Brain microvascular endothelial cell (primary cell): Measurements from ENCODE around the gene DLX4.

ENCODE experiments used
- DNase-seq: peaks from one replicate; pipeline ENCODE4 v3.0.0-alpha.2; 2020
- H3K27ac ChIP-seq: fragments of 250-450 bp; sonication (Bioruptor Pico); 2 replicates; pipeline ENCODE4 v1.5.1; 2020; ENCODE audit warnings: mild to moderate bottlenecking, moderate library complexity
- H3K27me3 ChIP-seq: fragments of 250-450 bp; sonication (Bioruptor Pico); replicated peaks from 2 replicates; pipeline ENCODE4 v1.5.1; 2020; ENCODE audit warnings: mild to moderate bottlenecking
- H3K36me3 ChIP-seq: fragments of 250-450 bp; sonication (Bioruptor Pico); replicated peaks from 2 replicates; pipeline ENCODE4 v1.5.1; 2020; ENCODE audit warnings: mild to moderate bottlenecking
- H3K4me3 ChIP-seq: 2 replicates; pipeline ENCODE4 v1.5.1; 2011; ENCODE audit warnings: low read depth, mild to moderate bottlenecking, control low read depth, low read length, moderate library complexity
- CTCF ChIP-seq: IDR thresholded peaks from 2 replicates; pipeline ENCODE4 v1.5.1; 2011; ENCODE audit warnings: low read depth, mild to moderate bottlenecking, moderate library complexity, low read length, control low read depth, inconsistent platforms; ENCODE audit errors: missing control alignments
- in situ Hi-C: cut with HindIII; loops from 2 replicates; pipeline ENCODE4 v1.10.0; 2017; ENCODE audit warnings: low sequenced_read_pairs, low pct_ligation_motif_present

The DLX4 gene

GRCh38 chr17:49994085-49995054 lies 25.4 kb downstream of the DLX4 start:
- Histone ChIP-seq H3K4me3 (no peak overlapping the region), H3K36me3 (no peaks in the 10 kb centered on the region), H3K27ac (no peak overlapping the region), H3K27me3 (peaks cover 67% of the 10 kb centered on the region)
- in situ Hi-C loops = no loop called here
- no peak for TF ChIP-seq CTCF
- DNase-seq = no peak

DNA sequence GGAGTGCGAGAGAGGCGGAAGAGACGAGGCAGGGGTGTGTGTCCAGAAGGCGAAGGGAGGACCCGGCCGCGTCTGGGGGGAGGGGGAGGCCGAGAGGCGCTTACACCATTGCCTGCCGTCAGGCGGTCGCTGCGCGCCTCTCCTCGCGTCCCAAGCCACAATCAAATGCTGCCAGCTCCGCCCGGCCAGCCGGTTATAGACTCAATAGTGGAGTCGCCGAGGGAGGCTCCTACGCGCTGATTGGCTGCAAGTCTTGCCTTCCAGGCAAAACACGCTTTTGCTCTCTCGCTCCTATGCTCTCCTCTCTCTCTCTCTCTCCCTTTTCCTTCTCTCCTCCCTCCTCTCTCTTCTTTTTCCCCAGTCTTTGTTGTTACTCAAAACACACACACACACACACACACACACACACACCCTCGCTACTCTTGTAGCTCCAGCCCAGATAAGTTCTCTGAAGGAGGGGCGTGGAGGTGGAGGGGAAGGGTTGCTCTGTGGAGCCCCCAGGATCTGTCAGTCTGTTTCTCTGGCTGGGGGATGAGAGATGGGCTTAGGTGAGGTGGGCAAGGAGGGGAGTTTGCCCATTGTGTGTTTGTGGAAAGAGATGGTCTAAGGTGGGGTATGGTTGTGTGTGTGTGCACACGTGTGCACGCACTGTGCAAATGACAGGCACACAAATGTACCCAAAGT lies 26.2 kb downstream of the DLX4 start, which contains the start of gene DLX3:
TSS of gene DLX3 (minus strand) at position 170 of the 684 bp plus-strand sequence. CDS start 226 bp downstream, outside the sequence.
- H3K27ac ChIP-seq = no peak within 1 kb of the TSS
- in situ Hi-C loops = no loop called here
- H3K4me3 ChIP-seq = no peak within 1 kb of the TSS
- no peak for TF ChIP-seq CTCF
- no peaks in the 10 kb centered on the region for H3K36me3 ChIP-seq
- peak; percentile 46 for DNase-seq
- H3K27me3 ChIP-seq = peaks cover 64% of the 10 kb centered on the region

GRCh38 chr17:49996121-49996494 lies 27.1 kb downstream of the DLX4 start:
- no peaks in the 10 kb centered on the region for H3K36me3 ChIP-seq

GRCh38 chr17:49996495-49997300 lies 27.7 kb downstream of the DLX4 start:
- Histone ChIP-seq H3K4me3 (peak overlapping the region; percentile 15), H3K27me3 (peaks cover 58% of the 10 kb centered on the region), H3K36me3 (no peaks in the 10 kb centered on the region), H3K27ac (no peak overlapping the region)
- in situ Hi-C loops = no loop called here
- peak; percentile 95 for TF ChIP-seq CTCF
- no peak for DNase-seq

More at GRCh38 chr17:49996121-49996494, 27.1 kb downstream of the DLX4 start:
- in situ Hi-C loops = no loop called here
- Histone ChIP-seq H3K4me3 (no peak overlapping the region), H3K27ac (no peak overlapping the region), H3K27me3 (peaks cover 63% of the 10 kb centered on the region)
- TF ChIP-seq CTCF = no peak
- DNase-seq = no peak

DNA sequence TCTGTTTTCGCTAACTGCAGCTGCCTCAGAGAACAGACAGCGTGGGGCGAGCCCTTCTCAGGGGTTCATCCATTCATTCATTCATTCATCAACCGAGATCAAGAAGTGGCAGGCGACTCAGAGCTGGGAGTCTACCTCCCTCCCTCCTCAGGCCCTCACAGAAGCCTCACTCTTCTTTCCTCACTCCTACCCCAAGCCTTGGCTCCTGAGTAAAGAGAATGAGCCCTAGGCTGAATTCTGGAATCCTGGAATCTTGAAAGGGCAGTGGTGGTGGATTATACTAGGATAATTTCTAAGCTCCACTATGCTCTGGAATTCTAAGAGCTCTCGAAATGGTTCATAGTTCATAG lies 28.3 kb downstream of the DLX4 start:
- DNase-seq = no peak
- peaks cover 55% of the 10 kb centered on the region for H3K27me3 ChIP-seq
- TF ChIP-seq CTCF = no peak
- in situ Hi-C loops = no loop called here
- H3K27ac ChIP-seq = no peak overlapping the region
- H3K4me3 ChIP-seq = no peak overlapping the region
- H3K36me3 ChIP-seq = no peaks in the 10 kb centered on the region
